GM21529 (cell line): ENCODE data around the gene CELA1.
A peak's percentile ranks its signal among the peaks of the same experiment; 100 is the strongest.

Source experiments
- ATAC-seq: cut with Tn5 transposase; IDR thresholded peaks from one replicate; pipeline ENCODE4 v1.9.1; 2021; ENCODE audit not compliant: unreplicated experiment

The CELA1 gene

DNA sequence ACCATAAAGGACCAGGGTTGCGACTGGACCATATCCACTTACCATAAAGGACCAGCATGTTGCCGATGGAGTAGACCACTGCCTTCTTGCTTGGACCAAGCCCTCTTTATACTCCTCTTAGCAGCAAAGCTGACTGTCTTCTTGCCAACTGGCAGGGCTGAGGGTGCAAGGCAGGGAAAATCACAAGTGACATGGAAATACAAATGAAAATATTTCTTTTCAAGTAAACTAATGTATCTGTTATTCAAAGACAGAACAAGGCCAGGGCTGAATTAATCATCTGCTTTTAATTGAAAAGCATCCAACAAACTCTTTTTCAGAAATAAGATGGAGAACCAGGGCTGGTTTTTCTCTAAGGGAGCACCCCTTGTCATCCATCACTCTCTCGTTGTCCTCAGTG is at the start of gene CELA1:
CELA1 (minus strand) TSS at position 99 of the 400 bp plus-strand sequence; CDS start at position 58, 41 bp downstream.
- no peak for ATAC-seq

DNA sequence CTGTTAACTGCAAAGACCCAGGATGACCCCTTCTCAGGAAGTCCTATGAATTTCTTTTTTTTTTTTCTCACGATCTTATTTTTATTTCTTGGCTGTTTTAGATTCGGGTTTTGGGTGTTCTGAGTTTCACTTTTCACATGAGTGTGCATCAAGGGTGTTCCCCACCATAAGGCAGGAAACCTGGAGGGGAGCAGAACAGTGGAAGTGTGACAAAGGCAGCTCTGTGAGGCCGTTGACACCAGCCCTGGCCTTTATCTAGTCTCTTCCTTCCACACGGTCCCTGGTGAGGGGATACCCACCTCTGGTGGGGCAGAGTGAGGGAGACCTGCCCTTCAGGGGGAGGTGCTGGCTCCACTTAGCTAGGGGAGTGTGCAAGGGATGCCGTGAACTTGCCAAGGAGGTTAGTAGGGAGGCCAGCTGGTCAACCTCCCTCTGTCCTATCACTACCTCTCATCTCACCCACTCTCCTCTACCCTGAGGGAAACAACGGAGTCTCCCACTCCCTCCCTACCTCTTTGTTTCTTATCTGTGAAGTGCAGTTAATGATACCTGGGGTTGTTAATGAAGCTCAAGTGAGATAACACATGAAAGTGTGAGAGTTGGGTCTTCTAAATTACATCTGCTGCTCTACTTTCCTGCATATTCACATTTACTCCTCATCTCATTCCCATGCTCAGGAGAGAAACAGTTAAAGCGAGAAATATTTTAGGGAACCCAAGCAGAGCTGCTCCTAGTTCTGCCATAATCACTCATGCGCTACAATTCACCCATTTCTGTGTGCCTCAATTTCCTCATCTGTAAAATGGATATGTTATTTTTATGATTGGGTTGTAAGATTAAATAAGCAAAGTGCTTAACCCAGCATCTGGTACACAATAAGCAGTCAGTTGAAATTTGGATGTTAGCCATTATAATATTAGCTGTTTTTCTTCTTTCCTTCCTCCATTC is 49.1 kb upstream of the CELA1 start:
- peak; percentile 49 for ATAC-seq

DNA sequence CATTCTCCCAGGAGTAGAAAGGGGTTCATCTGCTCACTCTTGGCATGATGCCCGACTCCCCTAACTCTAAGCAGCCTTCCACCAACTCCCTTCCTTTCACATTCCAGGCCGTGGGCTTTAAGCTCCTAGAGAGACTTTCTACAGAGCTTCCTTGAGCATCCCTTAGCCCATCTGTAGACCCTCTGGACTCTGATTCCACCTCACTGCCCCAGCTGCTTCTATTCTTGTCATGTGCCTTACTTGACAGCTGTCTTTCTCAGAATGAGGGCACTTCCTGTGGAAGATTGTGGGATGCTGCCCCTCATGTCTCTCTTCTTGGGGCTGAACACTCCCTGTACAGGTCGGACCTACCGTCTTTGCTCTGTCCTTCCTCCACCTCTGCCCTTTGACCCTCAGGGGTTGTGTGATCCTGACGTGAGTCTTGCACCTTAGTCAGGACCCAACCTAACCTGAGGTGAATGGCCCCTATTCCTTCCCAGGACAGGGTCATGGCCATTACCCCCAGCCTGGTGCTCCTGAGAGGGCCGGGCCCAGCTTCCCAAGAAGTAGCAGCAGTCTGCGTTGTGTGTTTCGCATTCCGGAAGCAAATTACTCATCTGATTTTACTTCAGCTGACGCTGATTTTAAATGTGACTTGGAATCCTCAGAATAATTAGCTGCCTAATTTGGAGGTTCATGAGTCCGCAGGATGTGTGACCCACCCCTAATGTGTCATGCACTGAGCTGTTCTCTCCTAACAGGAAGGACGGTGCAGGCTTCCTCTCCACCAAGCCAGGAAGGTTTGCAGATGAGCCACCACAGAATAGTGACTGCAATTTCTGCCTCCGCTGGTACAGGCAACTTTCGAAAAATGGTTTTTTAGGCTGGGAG is 47.4 kb upstream of the CELA1 start:
- ATAC-seq: no peak

DNA sequence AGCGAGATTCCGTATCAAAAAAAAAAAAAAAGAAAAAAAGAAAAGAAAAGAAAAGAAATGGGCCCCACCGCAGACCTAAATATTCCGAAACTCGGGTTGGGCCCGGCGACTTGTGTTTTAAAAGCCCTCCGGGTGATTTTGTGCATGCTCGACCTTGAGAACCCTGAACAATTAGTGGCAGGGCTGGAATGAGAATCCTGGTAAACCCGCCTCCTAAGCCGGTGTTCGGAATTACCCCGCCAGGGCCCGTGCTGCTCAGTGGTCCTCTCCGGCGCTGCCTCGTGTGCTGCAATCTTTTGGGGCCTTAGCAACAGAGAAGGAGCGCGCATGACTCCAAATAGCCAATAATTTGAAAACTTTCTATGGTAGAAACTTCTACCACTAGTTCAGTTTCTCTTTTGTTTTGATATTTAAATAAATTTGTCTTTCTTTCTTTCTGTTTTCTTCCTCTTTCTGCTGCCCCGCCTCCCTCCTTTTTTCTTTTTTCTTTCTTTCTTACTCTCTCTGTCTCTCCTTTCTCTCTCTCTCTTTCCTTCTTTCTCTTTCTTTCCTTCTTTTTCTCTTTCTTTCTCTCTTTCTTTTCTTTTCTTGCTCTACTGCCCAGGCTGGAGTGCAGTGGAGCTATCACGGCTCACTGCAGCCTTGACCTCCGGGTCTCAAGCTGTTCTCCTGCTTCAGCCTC is 46.2 kb upstream of the CELA1 start:
- ATAC-seq: no peak

DNA sequence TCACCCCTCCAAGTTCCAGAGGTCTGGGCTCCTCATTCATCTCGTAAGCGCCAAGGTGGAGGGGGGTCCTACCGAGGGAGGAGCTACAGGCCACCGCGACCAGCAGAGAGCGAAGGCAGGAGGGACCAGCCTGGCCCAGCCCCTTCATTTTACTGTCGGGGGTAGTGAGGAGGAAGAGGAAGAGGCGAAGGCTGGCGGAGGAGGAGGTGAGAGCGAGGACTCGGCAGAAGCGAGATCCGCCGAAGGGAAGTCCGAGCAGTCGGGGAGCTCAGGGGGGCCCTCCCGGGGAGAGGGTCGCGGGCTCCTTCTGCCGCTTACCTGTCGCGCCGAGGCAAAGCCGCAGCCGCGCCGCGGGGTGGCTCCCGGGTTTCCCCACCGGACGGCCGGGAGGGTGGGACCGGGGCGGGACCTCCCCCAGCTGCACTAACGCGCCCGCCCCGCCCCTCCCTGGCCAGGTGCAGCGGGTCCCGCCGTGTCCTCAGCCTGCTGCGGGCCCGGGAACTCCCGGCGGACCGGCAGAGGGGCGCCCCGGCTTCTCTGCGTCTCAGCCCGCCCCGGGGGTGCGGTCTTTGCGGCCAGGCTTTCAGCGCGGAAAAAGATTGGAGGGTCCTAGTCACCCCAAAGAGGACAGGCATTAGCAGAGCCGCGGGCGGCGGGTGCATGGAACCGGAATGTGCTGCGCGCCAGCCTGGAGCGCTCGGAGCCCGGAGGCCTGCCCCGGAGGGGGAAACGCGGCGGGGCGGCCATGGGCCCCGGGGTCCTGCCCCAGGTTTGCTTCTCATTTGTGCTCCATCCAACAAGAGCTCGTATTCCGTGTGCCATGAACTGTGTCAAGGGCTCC is 45.0 kb upstream of the CELA1 start, which contains the start of gene GALNT6:
GALNT6 (minus strand) TSS at position 124 of the 841 bp plus-strand sequence. CDS start 11,625 bp downstream, outside the sequence.
- peak; percentile 50 for ATAC-seq

DNA sequence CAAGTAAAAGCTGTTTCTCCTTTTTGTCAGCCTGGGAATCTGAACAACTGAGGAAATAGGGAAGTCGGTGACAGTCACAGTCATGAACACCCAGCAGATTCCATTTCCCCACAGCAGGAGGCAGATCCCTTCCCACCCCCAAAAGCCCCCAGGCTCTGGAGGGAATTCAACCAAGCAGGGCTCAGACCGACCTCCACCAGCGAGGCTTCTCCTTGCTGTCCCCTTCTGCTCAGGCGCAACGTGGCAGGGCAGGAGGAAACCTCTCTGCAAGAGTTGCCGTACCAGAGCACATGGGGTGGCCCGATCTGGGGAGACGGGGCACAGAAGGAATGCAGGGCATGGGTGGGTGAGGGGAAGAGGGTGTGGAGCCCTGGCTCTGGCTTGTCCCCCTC is 44.4 kb upstream of the CELA1 start:
- peak; percentile 5 for ATAC-seq

DNA sequence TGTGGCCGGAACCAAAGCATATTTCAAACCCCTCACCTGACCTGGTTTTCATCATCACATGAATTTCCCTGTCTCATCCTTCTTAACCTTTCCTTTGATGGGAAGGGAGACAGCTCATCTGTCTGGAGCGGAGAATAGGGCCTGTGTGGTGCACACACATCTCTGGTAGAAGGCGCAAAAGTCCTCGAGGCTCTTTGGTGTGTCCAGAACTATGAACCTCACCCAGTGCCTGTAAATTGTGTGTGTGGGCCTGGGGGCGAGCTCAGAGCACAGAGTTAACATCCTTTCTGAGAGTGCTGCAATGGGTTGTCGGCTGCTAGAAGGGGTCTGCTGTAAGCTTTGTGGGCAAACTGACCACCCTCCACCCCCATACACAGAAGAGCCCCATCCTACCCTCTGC is 44.0 kb upstream of the CELA1 start:
- ATAC-seq: no peak

DNA sequence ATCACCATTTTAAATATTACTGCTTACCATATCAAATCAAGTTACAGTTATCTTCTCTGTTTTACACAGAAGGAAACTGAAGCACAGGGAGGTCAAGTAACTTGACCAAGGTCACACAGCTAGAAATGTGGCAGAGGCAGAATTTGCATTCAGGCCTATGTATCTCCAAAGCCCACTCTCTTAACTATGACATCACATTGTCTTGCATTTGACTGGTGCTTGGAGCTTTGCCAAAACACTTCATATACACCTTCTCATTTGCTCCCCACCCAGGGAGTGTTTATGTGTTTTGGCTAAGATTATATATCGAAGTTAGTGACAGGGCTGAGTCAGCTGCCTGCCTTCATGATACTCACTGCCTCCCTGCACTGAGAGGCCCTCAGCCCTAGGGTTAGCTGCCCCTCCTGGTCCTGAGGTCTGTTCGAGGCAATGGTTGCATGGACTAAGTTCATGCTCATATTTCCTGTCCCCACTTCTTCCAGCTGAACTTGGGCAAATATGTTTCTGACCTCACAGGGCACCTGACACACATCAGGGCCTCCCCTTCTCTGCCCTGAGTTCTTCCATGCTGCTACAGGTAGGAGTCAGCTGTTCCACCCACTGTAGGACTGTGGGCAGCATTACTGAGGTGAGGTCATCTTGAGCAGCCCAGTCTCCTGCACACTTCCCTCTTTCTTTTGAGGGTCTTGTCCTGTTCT is 43.0 kb upstream of the CELA1 start:
- ATAC-seq: no peak

DNA sequence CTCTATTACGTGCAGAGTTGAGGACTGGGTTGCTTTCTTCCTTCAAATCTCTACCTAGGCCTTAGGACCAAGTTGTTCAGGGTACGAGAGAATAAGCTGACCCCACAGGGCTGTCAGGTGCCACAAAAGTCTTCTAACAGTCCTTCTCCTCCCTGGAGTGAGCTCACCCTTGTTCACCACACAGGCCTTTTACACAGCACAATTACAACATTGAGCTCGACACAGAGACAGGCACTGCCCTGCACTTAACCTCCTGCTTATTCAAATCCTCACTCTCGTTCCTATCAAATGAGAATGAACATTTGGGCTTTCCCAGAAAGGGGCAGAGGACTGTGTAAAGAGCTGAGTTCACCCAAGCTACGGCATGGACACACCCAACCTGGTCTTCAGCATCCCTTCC is 42.4 kb upstream of the CELA1 start:
- no peak for ATAC-seq

DNA sequence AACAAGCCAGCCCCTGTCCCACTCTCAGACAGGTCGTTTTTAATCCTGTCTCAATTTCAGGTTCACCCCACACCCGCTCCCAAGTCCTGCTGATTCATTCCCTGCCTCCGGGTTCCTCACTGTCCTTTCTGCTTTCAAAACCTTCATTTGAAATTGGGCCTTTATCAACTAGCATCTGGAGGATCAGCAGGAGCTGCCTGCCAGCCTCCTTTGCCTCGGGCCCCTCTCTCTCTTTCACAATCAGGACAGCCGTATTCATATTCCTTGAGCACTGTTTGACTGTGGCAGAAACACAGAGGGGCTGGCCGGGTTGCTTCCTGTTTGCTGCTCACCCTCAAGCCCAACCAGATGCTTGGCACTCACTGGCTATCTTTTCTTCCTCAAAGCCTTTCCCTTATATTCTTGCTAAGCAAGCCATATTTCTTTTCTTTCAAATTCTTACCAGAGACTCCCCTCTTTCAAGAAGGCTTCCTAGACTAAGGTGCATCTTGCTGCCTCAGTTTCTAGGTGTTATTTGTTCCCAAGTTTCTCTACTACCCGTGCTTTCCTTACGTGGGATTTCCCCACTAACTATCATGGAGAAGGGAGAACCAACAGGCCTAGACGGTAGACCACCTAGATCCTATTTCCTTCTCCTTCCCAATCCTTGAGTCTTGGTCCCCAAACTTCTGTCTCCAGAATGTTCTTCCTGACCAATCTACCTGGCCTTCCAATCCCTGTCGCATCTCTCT is 41.8 kb upstream of the CELA1 start:
- ATAC-seq: no peak

DNA sequence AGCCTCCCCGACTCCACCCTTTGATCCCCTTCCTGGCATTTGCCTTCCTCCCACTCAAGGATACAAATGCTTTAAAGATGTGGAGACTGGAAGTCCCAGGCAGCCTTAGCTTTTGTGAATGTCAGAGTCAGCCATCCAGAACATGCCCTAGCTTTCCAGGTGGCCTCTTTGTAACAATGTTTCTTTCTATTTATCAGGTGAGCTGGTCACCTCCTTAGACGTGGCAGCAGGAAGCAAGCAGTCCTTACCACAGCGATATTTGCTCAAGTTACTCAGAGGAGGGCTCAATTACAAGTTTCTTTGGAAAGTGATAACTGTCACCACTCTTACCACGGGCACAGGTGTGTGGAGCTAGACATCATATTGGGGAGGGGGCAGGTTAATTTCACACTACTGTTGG is 39.9 kb upstream of the CELA1 start:
- ATAC-seq: no peak

DNA sequence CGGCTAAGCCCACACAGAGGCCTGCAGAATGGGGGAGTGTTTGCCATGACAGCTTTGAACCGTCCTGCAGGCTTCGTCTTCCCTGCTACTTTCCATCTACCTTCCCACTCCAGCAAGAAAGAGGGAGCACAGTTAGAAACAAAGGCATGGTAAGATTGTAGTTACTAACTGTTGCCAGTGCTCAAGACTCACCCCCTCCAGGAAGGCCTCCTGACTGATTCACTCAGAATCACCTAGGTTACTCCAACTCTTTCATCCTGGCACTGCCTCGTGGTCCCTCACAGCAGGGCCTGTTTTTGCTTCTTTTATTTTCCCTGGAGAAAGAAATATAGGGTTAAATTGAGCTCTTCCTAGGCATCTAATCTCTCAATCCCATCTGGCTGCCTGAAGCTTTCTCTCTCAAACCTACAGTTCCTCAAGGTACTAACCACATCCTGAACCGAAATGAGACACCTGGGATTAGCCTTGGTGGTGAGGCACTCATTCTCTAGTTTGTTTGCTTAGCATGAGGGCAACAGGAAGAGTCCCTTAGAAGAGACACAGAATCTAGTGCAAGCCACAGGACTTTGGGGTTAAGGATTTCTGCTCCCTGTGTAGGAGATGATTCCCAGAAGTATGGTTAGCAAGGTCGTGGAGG is 36.9 kb upstream of the CELA1 start:
- ATAC-seq: peak; percentile 44

DNA sequence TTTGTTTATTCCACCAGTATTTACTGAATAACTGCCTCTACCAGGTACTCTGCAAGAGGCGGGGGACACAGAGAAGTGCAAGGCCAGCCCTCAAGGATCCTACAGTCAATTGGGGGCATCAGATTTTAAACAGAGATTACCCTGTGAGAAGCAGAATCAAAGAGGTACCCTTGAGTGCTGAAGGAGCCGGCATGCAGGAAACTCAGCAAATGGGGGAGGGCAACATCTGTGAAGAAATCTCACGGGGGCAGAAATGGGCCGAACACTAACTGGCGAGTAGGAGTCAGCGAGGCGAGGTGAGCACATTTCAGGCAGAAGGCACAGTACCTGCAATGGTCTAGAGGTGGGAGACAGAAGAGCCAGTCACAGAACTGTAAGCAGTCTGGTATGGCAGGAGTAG is 35.7 kb upstream of the CELA1 start:
- no peak for ATAC-seq

DNA sequence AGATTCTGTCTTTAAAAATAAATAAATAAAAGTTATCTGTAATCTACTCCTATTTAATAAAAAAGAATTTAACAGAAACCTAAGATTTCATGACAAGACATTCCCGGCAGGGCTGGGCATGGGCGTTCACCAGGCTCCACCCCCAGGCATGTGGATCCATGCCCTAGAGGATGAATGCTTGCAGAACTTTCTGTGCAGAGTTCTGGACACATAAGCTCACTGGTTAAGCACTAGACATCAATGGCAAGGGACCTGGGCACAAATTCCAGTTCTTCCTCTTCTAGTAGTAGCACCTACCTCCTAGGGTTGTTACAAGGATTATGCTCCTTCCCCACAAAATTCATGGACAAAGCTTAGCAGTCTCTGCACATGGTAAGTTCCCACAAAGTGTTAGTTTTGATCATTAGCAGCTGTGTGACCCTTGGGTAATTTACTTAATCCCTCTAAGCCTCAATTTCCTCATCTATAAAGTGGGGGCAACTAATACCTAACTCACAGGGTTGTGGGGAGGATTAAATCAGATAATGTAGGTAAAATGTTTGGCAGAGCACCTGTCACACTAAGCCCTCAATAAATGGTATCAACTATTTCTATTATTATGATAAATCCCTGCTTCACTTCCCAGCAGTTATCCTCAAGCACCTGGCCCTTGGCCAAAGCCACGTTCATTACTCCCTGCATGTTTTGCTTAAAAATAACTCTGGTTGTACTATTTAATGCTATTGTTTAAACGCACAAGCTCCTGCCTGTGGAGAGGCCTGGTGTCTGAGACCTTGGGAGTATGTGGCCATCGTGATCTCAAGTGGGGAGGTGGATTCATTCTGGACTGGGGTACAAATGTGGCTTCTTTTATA is 35.0 kb upstream of the CELA1 start:
- no peak for ATAC-seq

DNA sequence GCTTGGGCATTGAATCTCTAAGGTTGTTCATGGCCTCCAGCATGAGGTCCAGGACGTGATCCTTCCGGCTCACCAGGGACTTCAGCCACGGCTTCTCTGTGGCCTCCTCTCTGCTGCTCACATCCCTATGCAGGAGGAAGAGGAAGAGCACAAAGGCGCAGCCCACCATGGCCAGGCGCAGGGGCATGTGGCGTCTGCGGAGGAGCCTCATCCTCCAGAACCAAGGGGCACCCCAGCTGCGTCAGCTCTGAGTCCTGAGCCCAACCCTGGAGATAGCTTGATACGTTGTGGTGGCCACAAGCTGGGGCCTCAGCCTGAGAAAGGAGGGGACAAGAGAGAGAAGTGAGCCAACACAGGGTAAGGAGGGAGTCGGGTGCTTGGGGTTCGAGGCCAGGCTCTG is 33.1 kb upstream of the CELA1 start:
- ATAC-seq: no peak

DNA sequence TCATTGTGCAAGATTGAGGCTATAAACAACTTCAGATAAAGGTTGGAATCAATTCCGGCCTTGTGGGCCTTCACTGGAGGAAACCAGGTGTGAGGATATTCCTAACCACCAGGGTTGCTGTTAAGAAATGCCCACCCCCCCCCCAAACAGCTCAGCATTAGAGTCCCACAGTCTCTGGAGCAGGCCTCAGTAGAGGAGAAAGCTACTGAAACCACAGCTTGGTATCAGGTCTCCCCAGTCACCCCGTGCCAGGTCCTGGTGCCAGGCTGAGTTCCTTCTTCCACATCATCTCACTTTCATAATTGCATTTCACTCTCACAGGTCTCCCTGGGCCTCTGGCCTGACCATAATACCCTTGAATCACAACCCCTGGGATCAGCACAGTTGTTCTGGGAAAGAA is 32.3 kb upstream of the CELA1 start:
- ATAC-seq: no peak

DNA sequence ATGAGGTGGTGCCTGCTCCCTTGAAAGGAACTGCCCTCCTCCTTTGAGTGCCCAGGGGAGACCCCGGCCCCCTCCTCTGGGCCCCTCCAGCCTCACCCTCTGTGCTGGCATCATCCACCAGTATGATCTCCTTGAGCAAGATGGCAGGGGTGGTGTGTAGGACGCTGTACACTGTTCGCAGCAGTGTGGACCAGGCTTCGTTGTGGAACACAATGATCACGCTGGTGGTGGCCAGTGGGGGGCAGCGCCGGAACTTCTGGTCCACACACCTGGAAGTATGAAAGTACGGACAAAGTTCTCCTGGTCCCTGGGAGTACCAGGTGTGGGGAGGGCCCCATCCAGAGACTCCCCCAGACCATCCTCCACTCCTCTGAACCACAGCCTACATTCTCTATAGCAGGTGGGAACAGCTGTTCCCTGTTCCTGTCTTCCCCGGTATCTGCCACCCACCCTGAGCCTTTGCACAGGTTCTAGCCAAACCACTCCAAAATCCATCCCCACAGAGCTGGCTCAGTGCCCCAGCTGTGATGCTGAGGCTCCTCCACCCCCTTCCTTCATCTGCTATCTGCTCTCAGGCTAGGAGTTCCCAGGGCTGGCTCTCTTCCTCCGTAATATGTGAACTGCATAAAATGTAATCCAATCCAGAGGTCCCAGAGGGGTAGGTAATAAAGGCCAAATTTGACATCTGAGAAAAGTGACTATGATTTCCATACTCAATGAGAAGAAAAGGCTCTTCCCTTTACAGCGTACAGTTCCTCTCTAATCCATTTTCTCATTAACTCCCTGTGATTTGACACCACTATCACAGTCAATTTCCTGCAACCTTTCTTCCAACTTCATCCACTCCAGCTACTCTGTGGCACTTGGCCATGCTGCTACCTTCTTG is 30.9 kb upstream of the CELA1 start:
- ATAC-seq: no peak
